Panc1 (cell line): Measurements from ENCODE around the gene DHRS12. TPM values are rescaled to one million over a fixed set of nuclear protein-coding genes. Genes with fewer than 3 reads are reported as not detected.

ENCODE experiments used
- ATAC-seq: fragments of 200-7000 bp; cut with Tn5 transposase; 2 replicates; pipeline ENCODE4 v1.9.1; 2020; ENCODE audit warnings: mild to moderate bottlenecking, moderate library complexity
- BruUV-seq: library from RNA; stranded (reverse); fragments of 400-500 nt; replicated peaks from 2 replicates; lab custom pipeline; 2021; lab: Mats Ljungman, UMichigan
- CTCF ChIA-PET: fragments of 300-600 bp; sonication (Branson Sonifier 250); formaldehyde crosslinking; loops from one replicate; lab custom pipeline; 2022; ENCODE audit warnings: antibody characterized with exemption; lab: Charles Lee
- POLR2A ChIA-PET: fragments of 300-600 bp; sonication (Branson Sonifier 250); formaldehyde crosslinking; loops from one replicate; lab custom pipeline; 2022; ENCODE audit warnings: antibody characterized with exemption; lab: Charles Lee
- DNase-seq: peaks from one replicate; pipeline ENCODE4 v3.0.0-alpha.2; 2010; ENCODE audit warnings: low read depth, low spot score
- H3K27ac ChIP-seq: 2 replicates; pipeline ENCODE4 v1.5.1; 2011; ENCODE audit warnings: mild to moderate bottlenecking, low read length, inconsistent platforms
- H3K27me3 ChIP-seq: fragments of 200-500 bp; sonication (Bioruptor generic); 2 replicates; pipeline ENCODE4 v1.6.0; 2014; ENCODE audit warnings: low read length, inconsistent platforms; ENCODE audit not compliant: control insufficient read depth, insufficient read depth
- H3K36me3 ChIP-seq: fragments of 200-500 bp; sonication (Bioruptor generic); 2 replicates; pipeline ENCODE4 v1.5.1; 2014; ENCODE audit warnings: inconsistent platforms, mild to moderate bottlenecking, low read length, moderate library complexity; ENCODE audit not compliant: control insufficient read depth, insufficient read depth
- H3K4me1 ChIP-seq: 2 replicates; pipeline ENCODE4 v1.5.1; 2011; ENCODE audit warnings: inconsistent platforms, mild to moderate bottlenecking, low read length, moderate library complexity; ENCODE audit not compliant: control insufficient read depth, insufficient read depth
- H3K4me3 ChIP-seq, 2 experiments: 2 replicates each; pipeline ENCODE4 v1.5.1; 2011 to 2012; ENCODE audit warnings: low read depth in 2 of 2, low read length in 2 of 2, mild to moderate bottlenecking in 2 of 2, inconsistent platforms in 1 of 2, moderate library complexity in 1 of 2
- H3K9me3 ChIP-seq: fragments of 200-500 bp; sonication (Bioruptor generic); 2 replicates; pipeline ENCODE4 v1.5.1; 2014; ENCODE audit warnings: low read depth, mild to moderate bottlenecking, inconsistent platforms, low read length, moderate library complexity; ENCODE audit not compliant: control insufficient read depth, insufficient read depth
- POLR2AphosphoS5 ChIP-seq: IDR thresholded peaks from 2 replicates; pipeline ENCODE4 v1.6.1; 2012; ENCODE audit warnings: mild to moderate bottlenecking, low read depth, low read length, moderate library complexity
- SIN3A ChIP-seq: IDR thresholded peaks from 2 replicates; pipeline ENCODE4 v1.6.1; 2012; ENCODE audit warnings: low read depth, mild to moderate bottlenecking, low read length, moderate library complexity, borderline replicate concordance; ENCODE audit not compliant: insufficient read depth
- TCF7L2 ChIP-seq: IDR thresholded peaks from 2 replicates; pipeline ENCODE4 v1.6.1; 2011; ENCODE audit warnings: mild to moderate bottlenecking, low read depth, low read length, inconsistent platforms
- in situ Hi-C: cut with HindIII; loops from 2 replicates; pipeline ENCODE4 v1.10.0; 2016; ENCODE audit warnings: low sequenced_read_pairs, low pct_unique_long_range_greater_than_20kb
- intact Hi-C: fragments of 100-400 bp; cut with micrococcal nuclease; formaldehyde crosslinking; loops from one replicate; pipeline ENCODE4 v1.10.0; 2022; ENCODE audit not compliant: unreplicated experiment
- total RNA-seq: library from RNA; stranded (reverse); gene quantifications from one replicate; pipeline ENCODE4 v1.2.1, GENCODE V29; 2021; ENCODE audit not compliant: unreplicated experiment
- TF ChIP-seq, protein P1 (sequence below): fragments of 450-650 bp; IDR thresholded peaks from 2 replicates; pipeline ENCODE4 v1.5.1; 2017; ENCODE audit warnings: mild to moderate bottlenecking
- TF ChIP-seq, protein P2 (sequence below), 2 experiments: IDR thresholded peaks; 2 replicates each; pipeline ENCODE4 v1.6.1; 2011 to 2012; ENCODE audit warnings: low read depth in 2 of 2, control low read depth in 1 of 2, low read length in 1 of 2, mild to moderate bottlenecking in 1 of 2, moderate library complexity in 1 of 2; ENCODE audit not compliant: insufficient read depth in 1 of 2

DHRS12 gene
- total RNA-seq, 1 experiment from 2014 or later = 10.7 TPM

DNA sequence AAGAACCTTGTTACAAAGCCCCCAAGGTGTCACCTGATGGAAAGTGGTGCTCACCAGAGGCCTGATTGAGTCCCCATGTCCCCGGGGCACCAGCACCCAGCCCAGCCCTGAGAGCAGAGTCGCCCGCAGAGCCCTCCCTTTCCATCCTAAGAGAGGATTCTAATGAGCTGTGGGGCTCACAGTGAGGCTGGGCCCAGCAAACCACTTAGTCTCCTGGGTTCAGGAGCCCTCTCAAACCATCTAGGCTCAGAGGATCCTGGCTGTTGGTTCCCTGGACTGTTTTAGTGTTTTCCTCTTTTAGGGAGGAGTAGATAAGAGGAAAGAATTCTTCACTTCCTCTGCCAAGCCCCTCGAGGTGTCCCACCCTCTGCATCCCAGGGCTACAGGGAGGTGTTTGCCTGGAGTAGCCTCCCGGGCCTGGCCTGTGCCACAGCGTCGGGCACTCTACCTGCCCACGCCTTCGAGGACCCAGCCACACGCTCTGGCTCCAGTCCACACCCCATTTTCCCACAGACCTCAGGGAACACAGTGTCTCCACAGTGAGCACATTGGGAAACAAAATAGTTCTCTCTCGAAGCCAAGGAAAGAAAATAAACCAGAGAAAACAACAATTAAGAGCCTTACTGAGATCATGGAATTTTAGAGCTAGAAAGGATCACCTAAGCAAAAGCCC lies 34.4 kb downstream of the DHRS12 start:
- no peaks in the 10 kb centered on the region for H3K4me1 ChIP-seq
- ChIA-PET CTCF (no interaction called here), POLR2A (no interaction called here)
- no TSS peak for BruUV-seq
- intact Hi-C loops = loop anchor here (10.0 kb wide), 1 partner anchor 625 kb away; no protein-coding TSS in a partner anchor
- ATAC-seq (no peak), DNase-seq (no peak)
- no peak overlapping the region for H3K4me3 ChIP-seq
- no peaks in the 10 kb centered on the region for H3K27me3 ChIP-seq
- no peaks in the 10 kb centered on the region for H3K9me3 ChIP-seq
- H3K27ac ChIP-seq = no peak overlapping the region
- in situ Hi-C loops = no loop called here
- TF ChIP-seq SIN3A = no peak
- TF ChIP-seq POLR2AphosphoS5 = no peak
- H3K36me3 ChIP-seq = no peaks in the 10 kb centered on the region

DNA sequence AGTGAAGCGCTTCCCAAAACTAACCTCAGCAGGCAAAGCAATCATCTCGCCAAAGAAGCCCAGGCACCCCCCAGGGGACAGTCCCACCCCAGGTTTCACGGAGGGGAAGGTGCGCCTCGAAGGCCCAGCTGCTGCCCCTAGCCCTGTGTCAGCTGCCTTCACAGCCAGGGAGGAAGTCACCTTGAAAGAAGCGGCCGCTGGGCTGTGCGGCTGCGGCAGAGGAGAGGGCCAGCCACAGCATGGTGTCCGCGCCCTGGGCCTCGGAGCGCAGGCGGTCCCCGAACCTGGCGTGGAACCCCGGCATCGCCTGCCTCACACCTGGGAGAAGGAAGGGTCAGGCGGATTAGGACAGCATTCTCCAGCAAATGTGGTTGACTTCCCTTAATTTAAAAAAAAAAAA lies 35.0 kb downstream of the DHRS12 start:
- in situ Hi-C loops = no loop called here
- no peak for TF ChIP-seq POLR2AphosphoS5
- TF ChIP-seq, protein P1, sequence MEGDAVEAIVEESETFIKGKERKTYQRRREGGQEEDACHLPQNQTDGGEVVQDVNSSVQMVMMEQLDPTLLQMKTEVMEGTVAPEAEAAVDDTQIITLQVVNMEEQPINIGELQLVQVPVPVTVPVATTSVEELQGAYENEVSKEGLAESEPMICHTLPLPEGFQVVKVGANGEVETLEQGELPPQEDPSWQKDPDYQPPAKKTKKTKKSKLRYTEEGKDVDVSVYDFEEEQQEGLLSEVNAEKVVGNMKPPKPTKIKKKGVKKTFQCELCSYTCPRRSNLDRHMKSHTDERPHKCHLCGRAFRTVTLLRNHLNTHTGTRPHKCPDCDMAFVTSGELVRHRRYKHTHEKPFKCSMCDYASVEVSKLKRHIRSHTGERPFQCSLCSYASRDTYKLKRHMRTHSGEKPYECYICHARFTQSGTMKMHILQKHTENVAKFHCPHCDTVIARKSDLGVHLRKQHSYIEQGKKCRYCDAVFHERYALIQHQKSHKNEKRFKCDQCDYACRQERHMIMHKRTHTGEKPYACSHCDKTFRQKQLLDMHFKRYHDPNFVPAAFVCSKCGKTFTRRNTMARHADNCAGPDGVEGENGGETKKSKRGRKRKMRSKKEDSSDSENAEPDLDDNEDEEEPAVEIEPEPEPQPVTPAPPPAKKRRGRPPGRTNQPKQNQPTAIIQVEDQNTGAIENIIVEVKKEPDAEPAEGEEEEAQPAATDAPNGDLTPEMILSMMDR = no peak
- no peak for TF ChIP-seq SIN3A
- no peak for TF ChIP-seq TCF7L2

DNA sequence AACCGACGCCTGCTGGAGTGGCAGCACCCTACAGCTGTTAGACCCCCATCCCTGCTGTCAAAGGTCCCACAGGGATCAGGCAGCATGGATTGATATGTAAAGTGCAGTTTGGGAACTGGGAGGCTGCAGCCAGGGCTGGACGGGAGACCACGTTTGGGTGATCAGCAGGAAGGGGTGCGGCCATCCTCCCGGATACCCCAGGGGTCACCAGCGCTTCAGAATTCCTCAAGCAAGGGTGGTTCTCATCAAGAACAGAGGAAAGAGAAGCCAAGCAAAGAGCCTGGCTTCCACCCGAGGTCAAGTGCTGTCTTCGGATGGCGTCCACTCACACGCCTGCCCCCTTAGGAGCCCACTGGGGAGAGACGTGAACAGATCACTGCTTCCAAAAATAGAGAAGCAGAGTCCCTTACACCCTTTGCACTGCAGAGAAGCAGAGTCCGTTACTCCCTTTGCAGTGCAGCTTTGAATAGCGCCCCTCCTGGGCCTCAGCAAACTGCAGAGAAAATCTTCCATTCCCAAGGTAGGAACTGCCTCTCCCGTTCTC lies 35.5 kb downstream of the DHRS12 start:
- ChIA-PET POLR2A (no interaction called here), CTCF (no interaction called here)
- TF ChIP-seq SIN3A = no peak
- TF ChIP-seq, protein P1 = no peak
- no peak for TF ChIP-seq TCF7L2
- TF ChIP-seq, protein P2, sequence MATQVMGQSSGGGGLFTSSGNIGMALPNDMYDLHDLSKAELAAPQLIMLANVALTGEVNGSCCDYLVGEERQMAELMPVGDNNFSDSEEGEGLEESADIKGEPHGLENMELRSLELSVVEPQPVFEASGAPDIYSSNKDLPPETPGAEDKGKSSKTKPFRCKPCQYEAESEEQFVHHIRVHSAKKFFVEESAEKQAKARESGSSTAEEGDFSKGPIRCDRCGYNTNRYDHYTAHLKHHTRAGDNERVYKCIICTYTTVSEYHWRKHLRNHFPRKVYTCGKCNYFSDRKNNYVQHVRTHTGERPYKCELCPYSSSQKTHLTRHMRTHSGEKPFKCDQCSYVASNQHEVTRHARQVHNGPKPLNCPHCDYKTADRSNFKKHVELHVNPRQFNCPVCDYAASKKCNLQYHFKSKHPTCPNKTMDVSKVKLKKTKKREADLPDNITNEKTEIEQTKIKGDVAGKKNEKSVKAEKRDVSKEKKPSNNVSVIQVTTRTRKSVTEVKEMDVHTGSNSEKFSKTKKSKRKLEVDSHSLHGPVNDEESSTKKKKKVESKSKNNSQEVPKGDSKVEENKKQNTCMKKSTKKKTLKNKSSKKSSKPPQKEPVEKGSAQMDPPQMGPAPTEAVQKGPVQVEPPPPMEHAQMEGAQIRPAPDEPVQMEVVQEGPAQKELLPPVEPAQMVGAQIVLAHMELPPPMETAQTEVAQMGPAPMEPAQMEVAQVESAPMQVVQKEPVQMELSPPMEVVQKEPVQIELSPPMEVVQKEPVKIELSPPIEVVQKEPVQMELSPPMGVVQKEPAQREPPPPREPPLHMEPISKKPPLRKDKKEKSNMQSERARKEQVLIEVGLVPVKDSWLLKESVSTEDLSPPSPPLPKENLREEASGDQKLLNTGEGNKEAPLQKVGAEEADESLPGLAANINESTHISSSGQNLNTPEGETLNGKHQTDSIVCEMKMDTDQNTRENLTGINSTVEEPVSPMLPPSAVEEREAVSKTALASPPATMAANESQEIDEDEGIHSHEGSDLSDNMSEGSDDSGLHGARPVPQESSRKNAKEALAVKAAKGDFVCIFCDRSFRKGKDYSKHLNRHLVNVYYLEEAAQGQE (IDR thresholded peaks at IDR 0.05; ENCODE audit: insufficient read depth in 1 of 2, low read depth in 2 of 2, low read length in 1 of 2) = no peak
- no peak for TF ChIP-seq POLR2AphosphoS5
- no peak for ATAC-seq
- in situ Hi-C loops = no loop called here
- no peaks in the 10 kb centered on the region for H3K4me1 ChIP-seq
- no peak for DNase-seq
- no peaks in the 10 kb centered on the region for H3K9me3 ChIP-seq
- intact Hi-C loops = loop anchor here (10.0 kb wide), 1 partner anchor 624 kb away; no protein-coding TSS in a partner anchor
- H3K4me3 ChIP-seq = no peak overlapping the region
- no peaks in the 10 kb centered on the region for H3K27me3 ChIP-seq
- no TSS peak for BruUV-seq
- no peaks in the 10 kb centered on the region for H3K36me3 ChIP-seq
- no peak overlapping the region for H3K27ac ChIP-seq

More for the DNA sequence above, 35.0 kb downstream of the DHRS12 start:
- H3K4me3 ChIP-seq = no peak overlapping the region
- H3K9me3 ChIP-seq = no peaks in the 10 kb centered on the region
- BruUV-seq = no TSS peak
- CTCF ChIA-PET = no interaction called here
- ATAC-seq = no peak
- no peaks in the 10 kb centered on the region for H3K27me3 ChIP-seq
- POLR2A ChIA-PET = no interaction called here
- intact Hi-C loops = loop anchor here (10.0 kb wide), 1 partner anchor 624 kb away; no protein-coding TSS in a partner anchor
- no peak for DNase-seq
- no peak overlapping the region for H3K27ac ChIP-seq
- H3K36me3 ChIP-seq = no peaks in the 10 kb centered on the region
- no peaks in the 10 kb centered on the region for H3K4me1 ChIP-seq
